Measurements from ENCODE around the gene PRKCH. TPM values are rescaled to one million over a fixed set of nuclear protein-coding genes. Genes with fewer than 3 reads are reported as not detected.

PRKCH gene
- total RNA-seq, 2 donors from 2014 or later, result 7.2 to 8.6 TPM

DNA sequence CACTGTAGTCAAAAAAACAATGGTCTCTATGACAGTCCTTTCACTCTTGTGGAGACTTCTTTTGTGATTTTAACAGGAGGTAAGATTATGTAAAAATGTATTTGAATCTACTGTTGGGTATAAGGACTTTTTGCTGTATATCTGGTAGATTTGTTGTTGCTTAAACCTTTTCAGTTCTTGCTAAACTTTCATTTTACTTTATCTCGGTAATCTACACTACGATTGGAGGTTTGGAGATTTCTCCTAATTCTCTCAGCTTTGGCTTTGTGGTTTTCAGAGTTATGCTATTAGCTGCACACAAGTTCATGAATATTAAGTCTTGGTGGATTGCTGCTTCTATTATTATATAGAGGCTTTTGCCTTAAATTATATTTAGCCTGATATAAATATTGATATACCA lies 257.4 kb downstream of the PRKCH start:
- peaks cover 19% of the 10 kb centered on the region for H3K4me1 Mint-ChIP-seq
- TF ChIP-seq, protein P1, sequence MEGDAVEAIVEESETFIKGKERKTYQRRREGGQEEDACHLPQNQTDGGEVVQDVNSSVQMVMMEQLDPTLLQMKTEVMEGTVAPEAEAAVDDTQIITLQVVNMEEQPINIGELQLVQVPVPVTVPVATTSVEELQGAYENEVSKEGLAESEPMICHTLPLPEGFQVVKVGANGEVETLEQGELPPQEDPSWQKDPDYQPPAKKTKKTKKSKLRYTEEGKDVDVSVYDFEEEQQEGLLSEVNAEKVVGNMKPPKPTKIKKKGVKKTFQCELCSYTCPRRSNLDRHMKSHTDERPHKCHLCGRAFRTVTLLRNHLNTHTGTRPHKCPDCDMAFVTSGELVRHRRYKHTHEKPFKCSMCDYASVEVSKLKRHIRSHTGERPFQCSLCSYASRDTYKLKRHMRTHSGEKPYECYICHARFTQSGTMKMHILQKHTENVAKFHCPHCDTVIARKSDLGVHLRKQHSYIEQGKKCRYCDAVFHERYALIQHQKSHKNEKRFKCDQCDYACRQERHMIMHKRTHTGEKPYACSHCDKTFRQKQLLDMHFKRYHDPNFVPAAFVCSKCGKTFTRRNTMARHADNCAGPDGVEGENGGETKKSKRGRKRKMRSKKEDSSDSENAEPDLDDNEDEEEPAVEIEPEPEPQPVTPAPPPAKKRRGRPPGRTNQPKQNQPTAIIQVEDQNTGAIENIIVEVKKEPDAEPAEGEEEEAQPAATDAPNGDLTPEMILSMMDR (conservative IDR thresholded peaks at IDR 0.05), result no peak
- H3K27me3 ChIP-seq (ENCODE audit: control insufficient read depth, insufficient read depth, low read length, poor library complexity, severe bottlenecking), result no peaks in the 10 kb centered on the region
- no peaks in the 10 kb centered on the region for H3K36me3 ChIP-seq (ENCODE audit: control insufficient read depth, insufficient read depth, low read length)
- H3K4me3 Mint-ChIP-seq, result no peak overlapping the region
- H3K27ac Mint-ChIP-seq, result no peak overlapping the region
- no peak overlapping the region for H3K9ac ChIP-seq (ENCODE audit: extremely low read depth, low read length, poor library complexity, severe bottlenecking)
- H3K36me3 Mint-ChIP-seq (ENCODE audit: low read depth), result no peaks in the 10 kb centered on the region
- 97% methylated on average over 2 of the region's 2 CpGs; no CpG with 5 or more reads in 1 of the 2 experiments for WGBS, 2 experiments (ENCODE audit: insufficient coverage in 1 of 2, insufficient read length in 1 of 2)
- H3K9me3 Mint-ChIP-seq, result no peaks in the 10 kb centered on the region
- no peak overlapping the region for H3K4me3 ChIP-seq (ENCODE audit: low read length)
- DNase-seq, result no peak
- peaks cover 13% of the 10 kb centered on the region for H3K4me1 ChIP-seq (ENCODE audit: control insufficient read depth, insufficient read depth, low read length)
- no peak overlapping the region for H3K27ac ChIP-seq (ENCODE audit: low read depth, low read length)
- H3K27me3 Mint-ChIP-seq (ENCODE audit: insufficient read depth), result no peaks in the 10 kb centered on the region
- H3K9me3 ChIP-seq (ENCODE audit: control insufficient read depth, low read length), result no peaks in the 10 kb centered on the region

DNA sequence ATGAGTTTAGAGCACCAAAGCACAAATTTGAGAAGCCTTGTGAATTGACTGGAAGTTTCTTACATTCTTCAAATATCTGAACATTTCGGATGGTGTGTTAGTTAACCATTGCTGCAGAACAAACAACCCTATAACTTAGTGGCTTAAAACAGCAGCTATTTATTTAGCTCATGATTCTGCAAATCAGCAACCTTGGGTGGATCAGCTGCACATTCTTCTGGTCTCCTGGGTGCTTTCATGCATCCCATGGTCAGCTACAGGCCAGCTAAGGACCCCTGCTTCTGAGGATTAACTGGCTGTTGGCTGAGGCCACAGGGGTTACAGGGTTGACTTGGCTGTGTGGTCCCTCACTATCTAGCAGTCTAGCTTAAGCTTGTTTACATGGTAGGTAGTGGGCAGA lies 260.0 kb downstream of the PRKCH start:
- Histone ChIP-seq H3K4me1 (ENCODE audit: control insufficient read depth, insufficient read depth, low read length) (peaks cover 13% of the 10 kb centered on the region), H3K27me3 (ENCODE audit: control insufficient read depth, insufficient read depth, low read length, poor library complexity, severe bottlenecking) (no peaks in the 10 kb centered on the region), H3K9ac (ENCODE audit: extremely low read depth, low read length, poor library complexity, severe bottlenecking) (no peak overlapping the region), H3K9me3 (ENCODE audit: control insufficient read depth, low read length) (no peaks in the 10 kb centered on the region), H3K4me3 (ENCODE audit: low read length) (peak overlapping the region; percentile 12), H3K27ac (ENCODE audit: low read depth, low read length) (no peak overlapping the region), H3K36me3 (ENCODE audit: control insufficient read depth, insufficient read depth, low read length) (no peaks in the 10 kb centered on the region)
- H3K4me1 Mint-ChIP-seq, result peaks cover 27% of the 10 kb centered on the region
- WGBS, 2 experiments (ENCODE audit: insufficient coverage in 1 of 2, insufficient read length in 1 of 2), result 89 to 100% methylated on average over 1 of the region's 1 CpG
- H3K9me3 Mint-ChIP-seq, result no peaks in the 10 kb centered on the region
- no peaks in the 10 kb centered on the region for H3K36me3 Mint-ChIP-seq (ENCODE audit: low read depth)
- no peaks in the 10 kb centered on the region for H3K27me3 Mint-ChIP-seq (ENCODE audit: insufficient read depth)
- H3K4me3 Mint-ChIP-seq, result no peak overlapping the region
- DNase-seq, result peak; percentile 66
- TF ChIP-seq, protein P1 (conservative IDR thresholded peaks at IDR 0.05), result no peak
- no peak overlapping the region for H3K27ac Mint-ChIP-seq

DNA sequence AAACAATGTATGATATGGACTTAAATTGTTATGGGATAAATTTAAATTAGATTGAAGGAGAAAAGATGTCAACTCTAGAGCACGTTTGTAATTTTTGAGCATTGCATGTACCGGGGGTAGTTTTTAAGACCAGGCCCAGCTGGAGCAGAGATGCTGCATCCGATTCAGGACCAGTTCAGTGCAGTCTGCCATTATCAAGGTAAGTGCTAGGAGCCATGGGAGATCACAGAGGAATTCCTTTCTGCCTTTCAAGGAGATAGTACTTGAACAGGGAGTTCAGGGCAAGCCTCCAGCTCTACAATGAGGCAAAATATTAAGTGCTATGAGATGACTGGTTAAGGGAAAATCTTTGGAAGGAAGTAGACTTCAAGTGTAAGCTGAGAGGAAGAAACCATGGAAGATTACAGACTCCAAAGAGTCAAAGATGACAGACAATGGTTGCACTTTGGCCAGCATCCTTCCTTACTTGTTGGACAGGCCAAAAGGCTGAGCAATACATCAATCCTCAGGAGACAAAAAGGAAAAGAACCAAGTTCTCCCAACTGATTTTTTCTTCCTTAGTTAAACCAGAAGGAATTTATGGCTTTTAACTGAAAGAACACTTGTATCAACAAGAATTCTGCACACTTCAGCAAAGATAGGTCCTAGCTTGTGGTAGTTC lies 260.7 kb downstream of the PRKCH start:
- peaks cover 27% of the 10 kb centered on the region for H3K4me1 Mint-ChIP-seq
- TF ChIP-seq, protein P1 (conservative IDR thresholded peaks at IDR 0.05), result no peak
- H3K27me3 Mint-ChIP-seq (ENCODE audit: insufficient read depth), result no peaks in the 10 kb centered on the region
- 89 to 100% methylated on average over 3 of the region's 3 CpGs for WGBS, 2 experiments (ENCODE audit: insufficient coverage in 1 of 2, insufficient read length in 1 of 2)
- Histone ChIP-seq H3K9ac (ENCODE audit: extremely low read depth, low read length, poor library complexity, severe bottlenecking) (no peak overlapping the region), H3K4me3 (ENCODE audit: low read length) (no peak overlapping the region), H3K36me3 (ENCODE audit: control insufficient read depth, insufficient read depth, low read length) (no peaks in the 10 kb centered on the region), H3K27ac (ENCODE audit: low read depth, low read length) (no peak overlapping the region), H3K9me3 (ENCODE audit: control insufficient read depth, low read length) (no peaks in the 10 kb centered on the region), H3K4me1 (ENCODE audit: control insufficient read depth, insufficient read depth, low read length) (peaks cover 13% of the 10 kb centered on the region), H3K27me3 (ENCODE audit: control insufficient read depth, insufficient read depth, low read length, poor library complexity, severe bottlenecking) (no peaks in the 10 kb centered on the region)
- DNase-seq, result peak; percentile 45
- H3K36me3 Mint-ChIP-seq (ENCODE audit: low read depth), result no peaks in the 10 kb centered on the region
- H3K27ac Mint-ChIP-seq, result no peak overlapping the region
- H3K4me3 Mint-ChIP-seq, result no peak overlapping the region
- no peaks in the 10 kb centered on the region for H3K9me3 Mint-ChIP-seq

Measured in endodermal cell (in vitro differentiated cells).